ACC112 (cell line): Measurements from ENCODE around the gene METTL16.
"Not testable (repeated sequence)": the region's sequence is repeated elsewhere in the genome, so short reads cannot be mapped to it uniquely, and the experiment has no call there.

ENCODE experiments used
- H2AFZ ChIP-seq: fragments of 200-600 bp; sonication (generic); one replicate; pipeline ENCODE4 v1.6.0; 2017; ENCODE audit warnings: antibody characterized with exemption, low read length; ENCODE audit not compliant: unreplicated experiment
- H3K27ac ChIP-seq: fragments of 200-600 bp; sonication (generic); 2 replicates; pipeline ENCODE4 v1.5.1; 2014; ENCODE audit warnings: low read depth, mild to moderate bottlenecking, antibody characterized with exemption, low read length, moderate library complexity
- H3K27me3 ChIP-seq: fragments of 200-600 bp; sonication (generic); 2 replicates; pipeline ENCODE4 v1.6.1; 2014; ENCODE audit warnings: mild to moderate bottlenecking, antibody characterized with exemption, low read length, moderate library complexity, mixed read lengths; ENCODE audit not compliant: insufficient read depth
- H3K36me3 ChIP-seq: fragments of 200-600 bp; sonication (generic); 2 replicates; pipeline ENCODE4 v1.6.1; 2016; ENCODE audit warnings: mild to moderate bottlenecking, antibody characterized with exemption, low read length, moderate library complexity, mixed read lengths; ENCODE audit not compliant: insufficient read depth
- H3K4me1 ChIP-seq: fragments of 200-600 bp; sonication (generic); one replicate; pipeline ENCODE4 v1.6.1; 2016; ENCODE audit warnings: low read length, mixed read lengths; ENCODE audit not compliant: insufficient read depth, unreplicated experiment, control insufficient read depth
- H3K4me3 ChIP-seq: fragments of 200-600 bp; sonication (generic); 2 replicates; pipeline ENCODE4 v1.5.1; 2014; ENCODE audit warnings: mild to moderate bottlenecking, low read depth, low read length
- H3K79me2 ChIP-seq: fragments of 200-600 bp; sonication (generic); one replicate; pipeline ENCODE4 v1.6.0; 2016; ENCODE audit warnings: low read length; ENCODE audit not compliant: control insufficient read depth, unreplicated experiment, insufficient read depth

Gene METTL16

DNA sequence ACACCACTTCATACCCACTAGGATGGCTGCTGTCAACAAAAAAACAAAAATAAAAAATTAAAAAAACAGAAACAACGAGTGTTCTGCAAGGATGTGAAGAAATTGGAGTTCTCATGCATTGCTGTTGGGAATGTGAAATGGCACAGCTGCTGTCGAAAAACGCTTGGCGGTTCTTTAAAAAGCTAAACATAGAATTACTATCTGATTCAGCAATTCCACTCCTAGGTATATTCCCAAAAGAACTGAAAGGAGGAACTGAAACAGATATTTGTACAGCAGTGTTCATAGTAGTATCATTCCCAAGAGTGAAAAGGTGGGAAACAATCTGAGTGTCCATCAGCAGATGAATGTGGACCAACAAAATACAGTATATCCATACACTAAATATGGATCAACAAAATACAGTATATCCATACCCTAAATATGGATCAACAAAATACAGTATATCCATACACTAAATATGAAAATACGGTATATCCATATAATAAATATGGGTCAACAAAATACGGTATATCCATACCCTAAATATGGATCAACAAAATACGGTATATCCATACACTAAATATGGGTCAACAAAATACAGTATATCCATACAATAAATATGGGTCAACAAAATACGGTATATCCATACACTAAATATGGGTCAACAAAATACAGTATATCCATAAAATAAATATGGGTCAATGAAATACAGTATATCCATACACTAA lies 8.7 kb downstream of the METTL16 start:
- H3K4me3 ChIP-seq = no peak overlapping the region
- H3K36me3 ChIP-seq = peaks cover 10% of the 10 kb centered on the region; the same call in 1 of the 2 replicates
- peaks cover 38% of the 10 kb centered on the region for H3K79me2 ChIP-seq
- H2AFZ ChIP-seq = no peak overlapping the region
- H3K4me1 ChIP-seq = no peaks in the 10 kb centered on the region
- no peak overlapping the region for H3K27ac ChIP-seq
- H3K27me3 ChIP-seq = no peaks in the 10 kb centered on the region

DNA sequence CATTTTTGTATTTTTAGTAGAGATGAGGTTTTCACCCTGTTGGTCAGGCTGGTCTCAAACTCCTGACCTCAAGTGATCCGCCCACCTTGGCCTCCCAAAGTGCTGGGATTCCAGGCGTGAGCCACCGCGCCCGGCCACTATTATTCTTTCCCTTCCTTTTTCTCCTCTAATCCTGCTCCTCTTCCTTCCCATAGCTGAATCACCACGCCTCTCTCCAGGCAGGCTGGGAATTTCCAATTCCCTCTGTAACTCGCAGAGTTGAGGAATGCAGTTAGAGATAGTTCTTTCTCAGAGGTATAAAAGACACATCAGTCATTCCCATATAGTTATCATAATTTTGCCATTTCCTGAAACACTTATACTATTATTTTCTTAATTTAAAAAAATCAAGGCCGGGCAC lies 11.2 kb downstream of the METTL16 start:
- Histone ChIP-seq H3K79me2 (peaks cover 31% of the 10 kb centered on the region), H3K36me3 (peaks cover 10% of the 10 kb centered on the region; the same call in 1 of the 2 replicates), H3K4me1 (no peaks in the 10 kb centered on the region), H2AFZ (no peak overlapping the region), H3K27ac (no peak overlapping the region), H3K4me3 (no peak overlapping the region), H3K27me3 (no peaks in the 10 kb centered on the region)

- H3K27ac ChIP-seq, H2AFZ ChIP-seq, H3K4me3 ChIP-seq, H3K36me3 ChIP-seq, H3K27me3 ChIP-seq: not testable (repeated sequence)
- Histone ChIP-seq H3K4me1 (peaks cover 15% of the 10 kb centered on the region), H3K79me2 (peaks cover 27% of the 10 kb centered on the region)
Measured at GRCh38 chr17:2489286-2489685, 22.4 kb downstream of the METTL16 start.

DNA sequence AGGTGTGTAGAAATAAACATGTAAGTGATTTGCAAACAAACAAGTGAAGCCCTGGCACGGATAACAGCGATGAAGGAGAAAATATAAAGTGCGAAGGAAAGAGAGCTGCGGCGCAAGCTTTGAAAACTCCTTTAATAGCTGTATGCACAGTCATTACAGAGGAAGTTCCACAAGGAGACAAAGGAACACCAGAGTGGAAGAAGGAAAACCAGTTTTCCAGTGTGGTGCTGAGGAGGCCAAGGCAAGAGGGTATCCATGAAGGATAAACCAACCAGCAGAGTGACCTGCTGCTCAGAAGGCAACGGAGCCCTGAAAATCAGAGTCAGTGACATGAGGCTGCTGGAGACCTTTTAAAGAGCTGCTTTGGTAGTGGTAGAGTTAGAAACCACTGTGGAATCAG lies 24.4 kb downstream of the METTL16 start:
- peaks cover 12% of the 10 kb centered on the region for H3K4me1 ChIP-seq
- peaks cover 38% of the 10 kb centered on the region for H3K79me2 ChIP-seq

GRCh38 chr17:2486709-2487108 lies 25.0 kb downstream of the METTL16 start:
- H2AFZ ChIP-seq, H3K27ac ChIP-seq, H3K36me3 ChIP-seq, H3K4me3 ChIP-seq, H3K27me3 ChIP-seq: not testable (repeated sequence)
- peaks cover 12% of the 10 kb centered on the region for H3K4me1 ChIP-seq
- H3K79me2 ChIP-seq = peaks cover 41% of the 10 kb centered on the region

More for the DNA sequence above, 24.4 kb downstream of the METTL16 start:
- Histone ChIP-seq H3K36me3 (no peaks in the 10 kb centered on the region), H3K27ac (no peak overlapping the region), H2AFZ (no peak overlapping the region), H3K4me3 (no peak overlapping the region), H3K27me3 (no peaks in the 10 kb centered on the region)

DNA sequence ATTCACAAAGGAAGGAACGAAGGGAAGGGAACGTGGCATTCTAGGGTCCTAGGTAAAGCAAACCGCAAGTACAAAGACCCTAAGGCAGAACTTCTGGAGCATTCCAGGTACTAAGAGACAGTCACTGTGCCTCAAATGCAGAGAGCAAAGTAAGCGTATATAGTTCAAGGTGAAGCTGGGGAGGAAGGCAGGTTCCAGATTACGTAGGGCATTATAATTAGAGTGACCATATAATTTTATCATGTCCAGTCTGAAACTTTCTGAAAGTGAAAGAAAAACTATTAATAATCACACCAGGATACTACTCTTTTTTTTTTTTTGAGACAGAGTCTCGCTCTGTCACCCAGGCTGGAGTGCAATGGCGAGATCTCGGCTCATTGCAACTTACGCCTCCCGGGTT lies 25.7 kb downstream of the METTL16 start:
- Histone ChIP-seq H3K79me2 (peaks cover 47% of the 10 kb centered on the region), H2AFZ (no peak overlapping the region), H3K27me3 (no peaks in the 10 kb centered on the region), H3K36me3 (no peaks in the 10 kb centered on the region), H3K4me1 (peaks cover 9% of the 10 kb centered on the region), H3K27ac (no peak overlapping the region), H3K4me3 (no peak overlapping the region)

DNA sequence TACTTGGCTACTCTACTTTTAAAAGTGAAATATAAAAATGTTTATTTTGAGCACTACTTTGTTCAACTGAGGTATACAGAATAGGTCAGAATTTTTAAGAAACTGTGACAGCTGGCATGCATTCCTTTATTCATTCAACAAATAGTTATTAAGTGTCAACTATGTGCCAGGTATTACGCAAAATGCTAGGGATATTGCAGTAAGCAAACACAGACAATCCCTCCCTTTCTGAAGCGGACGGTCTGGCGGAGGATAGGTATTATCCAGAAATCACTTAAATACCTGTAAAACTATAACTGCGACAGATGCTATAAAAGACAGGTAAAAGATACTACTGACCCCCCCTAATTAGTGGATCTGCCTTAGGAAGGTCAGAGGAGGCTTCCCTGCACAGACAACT lies 26.1 kb downstream of the METTL16 start:
- H3K36me3 ChIP-seq = no peaks in the 10 kb centered on the region
- no peak overlapping the region for H3K27ac ChIP-seq
- H3K79me2 ChIP-seq = peaks cover 47% of the 10 kb centered on the region
- H3K27me3 ChIP-seq = no peaks in the 10 kb centered on the region
- no peak overlapping the region for H3K4me3 ChIP-seq
- no peak overlapping the region for H2AFZ ChIP-seq
- H3K4me1 ChIP-seq = peaks cover 6% of the 10 kb centered on the region

DNA sequence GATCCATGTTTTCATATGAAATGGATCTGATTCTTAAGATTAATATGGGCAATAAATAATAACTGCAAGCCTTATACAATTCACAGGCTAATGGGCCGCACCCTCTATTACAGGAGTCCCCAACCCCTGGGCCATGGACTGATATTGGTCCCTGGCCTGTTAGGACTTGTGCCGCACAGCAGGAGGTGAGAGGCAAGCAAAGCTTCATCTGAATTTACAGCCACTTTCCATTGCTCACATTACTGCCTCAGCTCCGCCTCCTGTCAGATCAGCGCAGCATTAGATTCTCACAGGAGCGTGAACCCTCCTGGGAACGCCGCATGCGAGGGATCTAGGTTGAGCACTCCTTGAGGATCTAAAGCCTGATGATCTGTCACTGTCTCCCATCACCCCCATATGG lies 26.8 kb downstream of the METTL16 start:
- Histone ChIP-seq H3K79me2 (peaks cover 51% of the 10 kb centered on the region), H3K27me3 (no peaks in the 10 kb centered on the region), H3K4me3 (no peak overlapping the region), H3K27ac (no peak overlapping the region), H2AFZ (no peak overlapping the region), H3K4me1 (peaks cover 6% of the 10 kb centered on the region), H3K36me3 (no peaks in the 10 kb centered on the region)

DNA sequence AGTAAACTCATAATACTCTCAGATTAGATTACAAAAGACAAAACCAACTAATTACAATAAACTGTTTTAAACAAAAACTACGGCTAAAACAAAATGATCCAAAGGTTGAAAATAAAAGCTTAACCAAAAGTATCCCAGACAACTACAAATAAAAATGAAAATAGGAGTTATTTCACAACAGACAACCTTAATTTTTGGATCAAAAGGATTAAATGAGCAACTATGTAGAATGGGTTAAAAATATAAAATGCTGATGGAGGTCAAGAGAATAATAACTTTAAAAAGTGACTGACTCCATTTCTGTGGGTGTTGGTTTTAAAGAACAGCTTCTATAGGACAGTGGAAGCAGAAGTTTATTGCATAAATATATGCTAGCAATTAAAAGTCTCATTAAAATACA lies 28.6 kb downstream of the METTL16 start:
- Histone ChIP-seq H3K36me3 (no peaks in the 10 kb centered on the region), H3K4me3 (no peak overlapping the region), H3K27me3 (no peaks in the 10 kb centered on the region), H3K4me1 (peaks cover 6% of the 10 kb centered on the region), H3K27ac (no peak overlapping the region), H2AFZ (no peak overlapping the region), H3K79me2 (peaks cover 47% of the 10 kb centered on the region)

- peaks cover 6% of the 10 kb centered on the region for H3K36me3 ChIP-seq
- no peaks in the 10 kb centered on the region for H3K27me3 ChIP-seq
- peaks cover 6% of the 10 kb centered on the region for H3K4me1 ChIP-seq
- peaks cover 42% of the 10 kb centered on the region for H3K79me2 ChIP-seq
- no peak overlapping the region for H2AFZ ChIP-seq
- H3K4me3 ChIP-seq = no peak overlapping the region
- H3K27ac ChIP-seq = no peak overlapping the region
Measured at GRCh38 chr17:2482218-2482617, 29.5 kb downstream of the METTL16 start.

DNA sequence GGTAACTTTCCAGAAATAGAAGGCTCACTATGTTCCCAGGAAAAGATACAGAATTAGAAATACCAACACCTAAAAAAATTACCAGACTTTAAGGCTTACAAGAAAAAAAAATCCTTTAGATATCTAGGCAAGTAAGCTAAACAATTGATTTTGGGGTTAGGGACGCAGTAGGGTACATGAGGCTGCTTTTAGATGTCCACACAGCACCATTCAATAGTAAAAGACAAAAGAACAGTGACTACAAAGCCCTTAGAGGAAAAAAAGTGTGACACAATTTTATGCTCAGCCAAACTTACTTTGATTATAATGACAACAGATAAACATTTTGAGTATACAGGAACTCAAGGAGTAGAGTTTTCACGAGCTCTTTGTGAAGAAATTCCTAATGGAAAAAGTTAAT lies 29.9 kb downstream of the METTL16 start:
- Histone ChIP-seq H3K27me3 (no peaks in the 10 kb centered on the region), H3K4me1 (peaks cover 6% of the 10 kb centered on the region), H3K79me2 (peaks cover 38% of the 10 kb centered on the region), H3K27ac (no peak overlapping the region), H3K4me3 (no peak overlapping the region), H3K36me3 (peaks cover 7% of the 10 kb centered on the region), H2AFZ (no peak overlapping the region)
